Measurements from ENCODE around the gene NEBL.

DNA sequence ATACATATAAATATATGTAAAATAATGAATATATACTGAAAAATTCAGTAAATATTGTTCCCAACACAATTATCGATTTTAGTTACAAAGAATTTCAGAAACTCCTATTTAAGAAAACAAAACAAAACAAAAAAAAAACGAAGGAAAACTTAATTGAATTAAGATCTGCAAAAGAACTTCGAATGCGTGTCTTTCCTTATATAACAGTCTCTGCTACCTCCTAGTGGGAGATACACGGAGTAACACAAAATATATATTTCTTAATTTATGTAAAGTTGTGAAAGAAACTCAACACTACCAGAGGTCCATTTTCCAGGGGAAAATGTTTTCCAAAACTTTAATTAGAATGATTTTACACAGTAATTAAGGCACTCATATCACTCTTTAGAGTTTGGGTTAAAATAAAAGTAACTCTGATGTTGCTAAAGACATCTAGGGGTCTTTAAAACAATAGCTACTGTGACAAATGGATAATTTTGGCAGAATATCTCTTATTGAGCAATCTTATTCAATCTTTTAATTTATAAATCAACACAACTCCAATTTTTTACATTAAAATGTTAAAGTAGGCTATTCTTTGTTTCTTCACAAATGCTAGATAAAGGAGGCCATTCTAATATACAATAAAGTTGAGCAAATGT, 41.6 kb downstream of the NEBL start:
- TF ChIP-seq POLR2AphosphoS5 (IDR thresholded peaks at IDR 0.05; ENCODE audit: borderline replicate concordance, low read depth, low read length): no peak
- TF ChIP-seq EZH2 (IDR thresholded peaks at IDR 0.05): no peak
- no peak for TF ChIP-seq FOXP2 (optimal IDR thresholded peaks at IDR 0.05; ENCODE audit: control extremely low read depth, extremely low read length, insufficient read depth)
